MG63 (cell line): ENCODE data around the gene EOMES. TPM values are rescaled to one million over a fixed set of nuclear protein-coding genes. Genes with fewer than 3 reads are reported as not detected.
"Not testable (repeated sequence)": the region's sequence is repeated elsewhere in the genome, so short reads cannot be mapped to it uniquely, and the experiment has no call there.

Source experiments
- DNase-seq: peaks from one replicate; pipeline ENCODE4 v3.0.0-alpha.2; 2020
- H3K27me3 ChIP-seq: fragments of 250-450 bp; sonication (Bioruptor Pico); 2 replicates; pipeline ENCODE4 v1.5.1; 2020; ENCODE audit warnings: mild to moderate bottlenecking, moderate library complexity
- H3K36me3 ChIP-seq: fragments of 250-450 bp; sonication (Bioruptor Pico); 2 replicates; pipeline ENCODE4 v1.5.1; 2020; ENCODE audit warnings: mild to moderate bottlenecking, moderate library complexity
- H3K4me3 ChIP-seq: fragments of 250-450 bp; sonication (Bioruptor Pico); 2 replicates; pipeline ENCODE4 v1.5.1; 2020; ENCODE audit warnings: mild to moderate bottlenecking, moderate library complexity
- H3K9me3 ChIP-seq: fragments of 250-450 bp; sonication (Bioruptor Pico); 2 replicates; pipeline ENCODE4 v1.5.1; 2020; ENCODE audit warnings: mild to moderate bottlenecking, moderate library complexity
- total RNA-seq: library from RNA; depleted of rRNA; stranded (reverse); fragments of >200 nt; shearing (Covaris generic); gene quantifications from 2 replicates; pipeline ENCODE4 v1.2.3, GENCODE V29; 2014; ENCODE audit warnings: low replicate concordance; rRNA removed

Gene EOMES
- 0.30 TPM in 1 of 2 replicates, not detected in the other for total RNA-seq

- Histone ChIP-seq H3K4me3 (peak within 1 kb of the TSS; percentile 57), H3K27me3 (no peaks in the 10 kb centered on the region), H3K9me3 (no peaks in the 10 kb centered on the region), H3K36me3 (no peaks in the 10 kb centered on the region)
- peak; percentile 58 for DNase-seq
Observed at GRCh38 chr3:27721717-27722564, at the start of gene EOMES. EOMES (minus strand) TSS chr3:27722323; CDS start chr3:27722294, 29 bp downstream.

DNA sequence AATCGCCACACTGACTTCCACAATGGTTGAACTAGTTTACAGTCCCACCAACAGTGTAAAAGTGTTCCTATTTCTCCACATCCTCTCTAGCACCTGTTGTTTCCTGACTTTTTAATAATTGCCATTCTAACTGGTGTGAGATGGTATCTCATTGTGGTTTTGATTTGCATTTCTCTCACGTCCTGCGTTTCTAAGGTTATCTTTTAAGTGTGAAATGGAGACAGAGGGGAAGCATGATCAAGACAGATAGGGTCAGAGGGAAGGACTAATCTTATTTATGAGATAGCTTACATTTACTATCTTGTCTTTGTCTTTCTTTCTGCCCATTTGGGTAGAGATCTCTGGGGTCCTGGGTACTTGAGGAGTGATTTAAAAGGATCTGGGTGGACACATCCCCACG is 48.3 kb upstream of the EOMES start:
- not testable (repeated sequence) for H3K36me3 ChIP-seq, DNase-seq, H3K27me3 ChIP-seq, H3K4me3 ChIP-seq, H3K9me3 ChIP-seq

GRCh38 chr3:27767000-27767399 is 44.9 kb upstream of the EOMES start:
- DNase-seq, result no peak
- H3K9me3 ChIP-seq, result no peaks in the 10 kb centered on the region
- no peaks in the 10 kb centered on the region for H3K27me3 ChIP-seq
- H3K36me3 ChIP-seq, result no peaks in the 10 kb centered on the region
- no peak overlapping the region for H3K4me3 ChIP-seq

GRCh38 chr3:27758083-27758482 is 36.0 kb upstream of the EOMES start:
- H3K9me3 ChIP-seq, result no peaks in the 10 kb centered on the region
- no peak overlapping the region for H3K4me3 ChIP-seq
- DNase-seq, result peak; percentile 73
- no peaks in the 10 kb centered on the region for H3K27me3 ChIP-seq
- H3K36me3 ChIP-seq, result no peaks in the 10 kb centered on the region

DNA sequence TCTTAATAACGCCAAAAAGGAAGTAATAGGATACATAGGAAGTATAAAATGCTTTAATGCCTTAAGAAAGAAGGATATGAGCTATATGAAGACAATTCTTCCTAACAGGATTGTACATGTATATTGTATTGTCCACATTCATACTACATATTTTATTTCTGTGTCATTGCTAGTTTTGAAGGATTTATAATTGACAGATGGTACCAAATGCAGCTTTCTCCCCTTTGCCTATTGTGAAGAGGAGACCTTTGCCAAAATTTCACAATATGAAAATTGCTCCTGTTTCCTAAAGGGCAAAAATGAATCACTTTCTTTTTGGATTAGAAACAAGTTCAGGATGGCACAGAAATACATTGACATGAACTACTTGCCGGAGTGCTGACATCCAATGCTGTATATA is 34.8 kb upstream of the EOMES start:
- no peaks in the 10 kb centered on the region for H3K9me3 ChIP-seq
- no peak overlapping the region for H3K4me3 ChIP-seq
- no peaks in the 10 kb centered on the region for H3K36me3 ChIP-seq
- no peaks in the 10 kb centered on the region for H3K27me3 ChIP-seq
- DNase-seq, result no peak

DNA sequence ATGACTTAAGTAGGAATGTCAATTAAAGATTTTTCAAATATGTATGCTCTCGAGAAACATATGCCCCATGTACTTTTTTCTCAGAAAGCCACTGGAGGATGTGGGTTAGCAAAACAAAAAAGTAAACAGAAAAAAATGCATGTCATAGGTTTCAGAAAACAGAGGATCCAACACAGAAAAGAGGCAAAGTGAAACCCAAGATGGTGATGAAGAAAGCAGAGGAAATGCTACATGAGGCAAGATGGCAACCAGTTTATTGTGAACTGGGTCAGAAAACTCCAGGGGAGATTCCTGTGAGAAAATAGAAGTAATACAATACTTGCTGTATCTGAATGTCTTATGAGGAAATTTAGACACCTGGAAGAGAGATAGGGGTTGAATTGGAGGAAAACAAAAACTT is 30.8 kb upstream of the EOMES start:
- H3K4me3 ChIP-seq, result no peak overlapping the region
- H3K9me3 ChIP-seq, result no peaks in the 10 kb centered on the region

DNA sequence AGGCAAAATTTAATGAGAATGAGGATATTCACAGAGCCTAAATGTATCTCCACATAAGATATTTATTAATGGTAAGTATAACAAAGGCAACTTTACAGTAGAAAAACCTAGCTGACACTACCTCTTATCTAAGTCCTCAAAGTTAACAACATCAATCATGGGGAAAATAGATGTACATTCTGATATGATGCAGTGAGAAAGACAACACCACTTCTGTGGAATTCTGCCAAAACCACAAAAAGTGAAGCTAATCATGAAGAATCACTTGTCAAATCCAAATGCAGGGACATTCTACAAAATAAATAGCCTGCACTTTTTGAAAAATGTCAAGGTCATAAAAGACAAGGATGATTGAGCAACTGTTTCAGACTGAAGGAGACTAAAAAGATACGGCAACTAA is 27.5 kb upstream of the EOMES start:
- Histone ChIP-seq H3K4me3 (no peak overlapping the region), H3K36me3 (no peaks in the 10 kb centered on the region)
- no peak for DNase-seq

More for the DNA sequence above, 30.8 kb upstream of the EOMES start:
- DNase-seq, result no peak
- Histone ChIP-seq H3K27me3 (no peaks in the 10 kb centered on the region), H3K36me3 (no peaks in the 10 kb centered on the region)

DNA sequence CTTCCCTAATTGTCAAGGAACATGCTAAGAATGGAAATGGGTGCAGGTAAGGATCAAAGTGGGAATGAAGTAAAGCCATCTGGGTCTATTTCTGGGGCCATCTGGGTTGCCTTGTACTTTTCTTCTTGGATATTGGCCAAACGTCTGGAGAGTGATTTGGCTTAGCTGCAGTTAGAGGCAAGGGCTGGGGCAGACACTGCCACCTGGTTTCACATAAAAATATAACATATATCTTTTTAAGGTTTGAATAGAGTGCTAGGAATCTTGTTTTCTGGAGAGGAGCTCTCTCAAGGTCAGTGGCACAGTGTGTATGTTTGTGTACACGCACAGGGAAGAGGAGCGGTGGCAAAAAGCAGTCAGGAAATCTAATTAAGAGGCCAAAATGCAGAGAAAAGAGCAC is 24.7 kb upstream of the EOMES start:
- no peak for DNase-seq
- Histone ChIP-seq H3K4me3 (no peak overlapping the region), H3K36me3 (no peaks in the 10 kb centered on the region), H3K27me3 (no peaks in the 10 kb centered on the region), H3K9me3 (no peaks in the 10 kb centered on the region)

More for the DNA sequence above, 27.5 kb upstream of the EOMES start:
- no peaks in the 10 kb centered on the region for H3K9me3 ChIP-seq
- H3K27me3 ChIP-seq, result no peaks in the 10 kb centered on the region

DNA sequence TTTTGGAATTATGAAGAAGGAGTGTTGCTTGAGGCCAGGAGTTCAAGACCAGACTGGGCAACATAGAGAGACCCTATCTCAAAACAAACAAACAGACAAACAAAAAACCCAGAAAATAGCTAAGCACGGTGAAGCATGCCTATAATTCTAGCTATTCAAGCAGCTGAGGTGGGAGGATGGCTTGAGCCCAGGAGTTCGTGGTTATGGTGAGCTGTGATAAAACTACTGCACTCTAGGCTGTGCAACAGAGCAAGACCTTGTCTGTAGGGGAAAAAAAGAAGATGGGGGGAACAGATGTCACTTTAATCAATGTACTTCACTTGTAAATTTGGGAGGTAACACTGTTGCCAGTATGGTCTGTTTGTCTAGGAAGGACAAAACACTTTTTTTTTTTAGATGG is 18.7 kb upstream of the EOMES start:
- Histone ChIP-seq H3K36me3 (no peaks in the 10 kb centered on the region), H3K27me3 (no peaks in the 10 kb centered on the region), H3K4me3 (no peak overlapping the region), H3K9me3 (no peaks in the 10 kb centered on the region)
- DNase-seq, result no peak

DNA sequence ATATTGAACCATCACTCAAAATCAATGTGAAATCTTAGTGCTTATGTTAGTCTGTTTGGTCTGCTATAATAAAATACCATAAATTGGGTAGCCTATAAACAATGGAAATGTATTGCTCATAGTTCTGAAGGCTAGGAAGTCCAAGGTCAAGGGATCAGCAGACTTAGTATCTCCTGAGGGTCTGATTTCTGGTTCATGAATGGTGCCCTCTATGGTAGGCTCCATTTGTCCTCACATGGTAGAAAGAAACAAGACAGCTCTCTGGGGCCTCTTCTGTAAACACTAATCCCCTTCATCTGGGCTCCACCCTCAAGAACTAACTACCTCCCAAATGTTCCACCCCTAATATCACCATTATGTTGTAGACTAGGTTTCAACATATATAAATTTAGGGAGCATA is 15.0 kb upstream of the EOMES start:
- Histone ChIP-seq H3K36me3 (no peaks in the 10 kb centered on the region), H3K4me3 (no peak overlapping the region), H3K9me3 (no peaks in the 10 kb centered on the region), H3K27me3 (no peaks in the 10 kb centered on the region)
- no peak for DNase-seq

DNA sequence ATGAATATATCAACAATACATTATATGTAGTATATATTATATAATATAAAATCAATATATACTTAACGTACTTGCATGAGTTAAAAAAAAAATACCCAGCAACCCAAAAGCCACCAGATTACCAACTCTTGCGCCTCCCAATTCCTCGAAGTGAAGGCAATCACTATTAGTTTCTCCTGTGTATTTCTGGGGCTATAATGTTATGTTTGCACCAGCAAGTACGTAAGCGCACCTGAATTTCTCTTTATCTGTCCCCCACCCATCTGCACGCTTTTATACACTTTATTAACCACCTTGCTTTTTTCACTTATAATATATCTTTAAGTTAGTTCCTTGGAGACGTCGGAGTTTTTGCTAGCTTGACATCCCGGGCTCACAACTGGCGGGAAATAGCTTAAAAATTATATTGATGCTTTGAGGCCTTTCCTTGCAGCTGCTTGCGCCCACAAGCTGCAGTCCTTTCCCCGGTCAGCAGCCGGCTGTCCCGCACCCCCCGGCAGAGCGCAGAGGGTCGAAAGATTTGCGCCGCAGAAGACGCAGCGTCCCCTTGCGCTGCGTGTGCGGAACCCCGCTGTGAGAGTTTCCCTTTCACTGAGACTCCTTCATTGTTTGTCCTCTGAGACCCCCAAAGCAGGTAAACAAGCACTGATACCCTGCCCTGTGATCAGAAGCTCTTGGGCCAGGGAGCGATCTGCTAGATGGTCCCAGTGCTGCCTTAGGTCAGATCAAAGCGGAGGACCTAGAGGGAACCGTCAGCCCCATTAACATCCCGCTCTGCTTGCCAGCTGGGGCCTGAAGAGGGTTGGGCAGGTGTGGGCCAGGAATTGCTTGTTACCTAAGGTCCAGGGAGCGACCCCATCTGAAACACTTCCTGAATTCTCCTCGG is 8.9 kb upstream of the EOMES start:
- H3K4me3 ChIP-seq, result no peak overlapping the region
- no peaks in the 10 kb centered on the region for H3K27me3 ChIP-seq
- DNase-seq, result no peak
- no peaks in the 10 kb centered on the region for H3K36me3 ChIP-seq
- no peaks in the 10 kb centered on the region for H3K9me3 ChIP-seq

DNA sequence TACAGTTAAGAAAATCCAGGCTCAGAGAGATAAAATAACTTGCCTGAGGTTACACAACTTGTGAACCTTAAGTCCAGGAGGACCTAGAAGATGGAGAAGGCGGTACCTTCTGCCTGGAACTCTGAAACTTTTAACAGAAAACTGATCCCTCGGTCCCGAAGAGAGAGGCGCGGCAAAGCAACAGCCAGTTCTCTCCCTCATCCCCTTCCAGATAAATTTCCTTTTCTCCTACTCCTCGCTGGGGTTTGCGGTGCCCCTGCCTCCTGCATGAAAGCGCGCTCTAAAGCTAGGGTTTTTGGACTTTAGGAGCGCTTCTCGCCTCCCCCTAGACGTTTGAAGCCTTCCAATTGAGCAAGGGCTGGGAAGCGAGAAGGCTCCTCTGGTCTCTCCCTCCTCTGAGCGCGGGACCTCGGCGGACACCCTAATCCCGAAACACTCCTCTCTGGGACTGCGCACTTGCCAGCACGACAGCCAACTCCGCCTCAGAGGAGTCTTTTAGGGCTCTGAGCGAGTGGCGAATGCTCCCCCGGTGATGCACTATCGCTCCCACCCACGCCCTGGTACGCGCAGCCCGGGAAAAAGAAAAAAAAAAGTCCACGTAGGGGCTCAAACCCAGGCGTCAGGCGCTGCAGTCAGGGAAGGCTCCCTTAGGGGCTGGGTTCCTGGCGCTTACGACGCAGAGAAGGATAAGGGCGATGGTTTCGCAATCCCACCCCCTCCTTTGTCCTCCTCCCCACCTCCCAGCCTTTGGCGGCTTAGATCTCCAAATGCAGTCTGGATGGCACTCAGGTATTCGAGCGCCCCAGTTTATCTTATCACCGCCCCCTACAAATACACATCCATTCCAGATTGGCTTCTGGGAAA is 7.9 kb upstream of the EOMES start:
- Histone ChIP-seq H3K9me3 (no peaks in the 10 kb centered on the region), H3K36me3 (no peaks in the 10 kb centered on the region), H3K4me3 (peak overlapping the region; percentile 34), H3K27me3 (no peaks in the 10 kb centered on the region)
- peak; percentile 25 for DNase-seq

DNA sequence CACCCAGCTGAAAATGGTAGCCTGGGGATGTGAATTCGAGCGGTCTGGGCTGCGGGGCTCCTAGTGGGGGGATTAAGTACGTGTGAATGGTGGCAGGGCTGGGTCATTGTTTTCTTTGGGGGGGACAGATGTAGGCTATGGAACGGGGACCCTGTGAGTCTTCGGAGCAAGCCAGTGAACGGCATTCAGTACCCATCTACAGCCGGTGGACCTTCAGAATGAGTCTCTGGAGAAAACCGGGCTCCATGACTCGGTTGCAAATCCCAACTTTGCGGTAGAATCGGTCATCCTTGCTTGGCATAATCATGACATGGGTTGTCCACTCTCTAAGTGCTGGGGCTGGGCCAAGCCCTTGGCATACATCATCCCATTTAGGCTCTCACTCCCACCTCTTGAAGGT is 7.2 kb upstream of the EOMES start:
- Histone ChIP-seq H3K36me3 (no peaks in the 10 kb centered on the region), H3K9me3 (no peaks in the 10 kb centered on the region), H3K27me3 (no peaks in the 10 kb centered on the region), H3K4me3 (no peak overlapping the region)
- DNase-seq, result no peak

DNA sequence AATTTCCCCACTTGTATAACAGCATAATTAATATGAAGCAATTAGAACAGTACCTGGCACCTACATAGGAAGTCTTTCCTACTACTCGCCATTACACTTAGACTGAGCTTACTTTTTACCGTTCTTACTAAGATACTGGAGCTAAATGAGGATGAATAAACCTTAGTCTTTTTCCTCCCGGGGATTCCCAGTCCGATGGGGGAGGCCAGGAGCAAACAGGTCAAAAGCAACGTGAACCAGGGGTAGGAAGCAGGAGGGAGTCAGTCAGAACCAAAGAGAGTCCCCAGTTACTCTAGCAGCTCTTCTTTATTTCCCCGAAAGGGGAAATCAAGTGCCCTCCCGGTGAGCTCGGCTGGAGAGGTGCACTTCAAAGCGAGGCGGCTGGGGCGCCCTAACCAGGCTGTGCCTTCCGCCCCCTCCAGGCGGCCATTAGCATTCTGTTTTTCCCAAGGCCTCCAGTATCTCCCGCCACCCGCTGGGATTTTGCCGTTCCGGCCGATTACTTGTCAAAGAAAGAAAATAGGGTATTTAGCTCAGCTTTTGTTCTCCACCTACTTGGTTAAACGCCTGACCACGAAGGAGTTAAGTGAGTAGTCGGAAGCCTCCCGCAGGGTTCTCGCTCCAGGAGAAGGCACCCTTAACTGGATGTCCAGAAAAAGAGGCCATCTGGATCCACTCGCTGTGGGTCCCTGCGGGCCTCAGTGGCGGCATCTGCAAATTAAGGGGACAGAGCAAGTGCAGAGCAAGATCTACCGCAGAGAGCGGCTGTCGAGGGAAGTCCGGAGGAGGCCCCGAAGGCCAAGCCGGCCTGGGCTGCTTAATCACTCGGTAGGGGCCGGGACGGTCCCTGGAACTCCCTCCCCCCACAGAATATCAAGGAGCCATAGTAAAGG is 6.3 kb upstream of the EOMES start:
- no peaks in the 10 kb centered on the region for H3K9me3 ChIP-seq
- H3K36me3 ChIP-seq, result no peaks in the 10 kb centered on the region
- DNase-seq, result no peak
- no peaks in the 10 kb centered on the region for H3K27me3 ChIP-seq
- no peak overlapping the region for H3K4me3 ChIP-seq

DNA sequence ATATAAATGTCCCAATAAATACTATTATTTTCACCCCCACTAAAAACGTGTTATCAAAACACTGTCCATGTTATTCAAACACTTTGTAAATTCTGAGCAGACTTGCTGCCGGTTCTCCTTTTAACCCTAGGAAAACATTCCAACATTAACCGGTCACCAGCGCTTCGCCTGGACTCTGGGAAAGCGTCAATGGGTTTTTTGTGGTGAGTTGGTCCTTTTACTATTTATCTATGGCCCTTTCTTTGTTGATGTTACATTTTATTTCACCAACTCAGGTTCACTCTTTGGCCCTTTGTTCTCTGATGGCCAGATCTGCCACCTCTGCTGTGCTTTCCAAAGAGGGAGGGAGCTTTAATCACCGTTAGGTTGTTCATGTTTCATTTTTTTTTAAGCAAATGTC is 4.1 kb upstream of the EOMES start:
- no peak for DNase-seq
- no peaks in the 10 kb centered on the region for H3K9me3 ChIP-seq
- H3K4me3 ChIP-seq, result no peak overlapping the region
- no peaks in the 10 kb centered on the region for H3K36me3 ChIP-seq
- H3K27me3 ChIP-seq, result no peaks in the 10 kb centered on the region
